Left ventricle myocardium inferior (tissue), 1 donor: ENCODE results near the gene EPS8. TPM values are rescaled to one million over a fixed set of nuclear protein-coding genes. Genes with fewer than 3 reads are reported as not detected.

Source experiments
- DNase-seq: peaks from one replicate; pipeline ENCODE4 v3.0.0-alpha.2; 2020
- H3K27ac ChIP-seq: fragments of 200-600 bp; replicated peaks from 2 replicates; pipeline ENCODE4 v1.8.0; 2021
- H3K27me3 ChIP-seq: fragments of 200-600 bp; 2 replicates; pipeline ENCODE4 v1.8.0; 2021; ENCODE audit warnings: low read depth
- H3K36me3 ChIP-seq: fragments of 200-600 bp; 2 replicates; pipeline ENCODE4 v1.8.0; 2021
- H3K4me1 ChIP-seq: fragments of 200-600 bp; 2 replicates; pipeline ENCODE4 v1.8.0; 2021
- H3K4me3 ChIP-seq: fragments of 200-600 bp; 2 replicates; pipeline ENCODE4 v1.8.0; 2021; ENCODE audit warnings: mild to moderate bottlenecking, moderate library complexity
- H3K9me3 ChIP-seq: fragments of 200-600 bp; replicated peaks from 2 replicates; pipeline ENCODE4 v1.8.0; 2021
- CTCF ChIP-seq: fragments of 200-600 bp; IDR thresholded peaks from 2 replicates; pipeline ENCODE4 v1.8.0; 2021; ENCODE audit warnings: antibody characterized with exemption, mild to moderate bottlenecking, borderline replicate concordance
- intact Hi-C: fragments of 100-400 bp; cut with micrococcal nuclease; formaldehyde crosslinking; loops from one replicate; pipeline ENCODE4 v1.11.0; 2022
- long read RNA-seq: library from polyadenylated mRNA; unstranded; transcript quantifications from one replicate; pipeline ENCODE4 v2.0.0, GENCODE V29; 2021
- total RNA-seq: library from RNA; stranded (reverse); fragmentation: NEBNext Ultra II Directional; extraction: Animal tissue kit (Norgen Biotek cat#: 25700); gene quantifications from one replicate; pipeline ENCODE4 v1.2.1, GENCODE V29; 2021
- donor health status: DM: no; HTN: yes; CAD: no; lungs with severe emphysema.

The EPS8 gene
- 18.9 TPM for total RNA-seq
- long read RNA-seq, transcript EPS8-221 (21 exons, 3,873 nt) = major isoform, 22 of 29 reads
- long read RNA-seq, partial matches to known transcripts = 3 of 29 reads
- long read RNA-seq, other reads (novel, unspliced or antisense) = 4 of 29 reads

GRCh38 chr12:15789220-15790171 is at the start of gene EPS8:
Gene EPS8 (minus strand): TSS chr12:15789388. CDS start chr12:15682951, 106,437 bp downstream.
- Histone ChIP-seq H3K27ac (peak within 1 kb of the TSS; percentile 92), H3K36me3 (peaks cover 9% of the 10 kb centered on the region), H3K4me3 (peak within 1 kb of the TSS; percentile 93), H3K27me3 (no peaks in the 10 kb centered on the region), H3K4me1 (peaks cover 31% of the 10 kb centered on the region), H3K9me3 (peaks cover 6% of the 10 kb centered on the region)
- no peak for TF ChIP-seq CTCF
- peak; percentile 94 for DNase-seq
- intact Hi-C loops = no loop called here

- intact Hi-C loops = no loop called here
- no peaks in the 10 kb centered on the region for H3K4me1 ChIP-seq
- TF ChIP-seq CTCF = no peak
Observed at GRCh38 chr12:15837141-15837790, 48.1 kb upstream of the EPS8 start.

GRCh38 chr12:15834575-15834974 is 45.4 kb upstream of the EPS8 start:
- Histone ChIP-seq H3K27ac (no peak overlapping the region), H3K4me3 (no peak overlapping the region), H3K4me1 (no peaks in the 10 kb centered on the region), H3K36me3 (no peaks in the 10 kb centered on the region), H3K9me3 (no peaks in the 10 kb centered on the region), H3K27me3 (no peaks in the 10 kb centered on the region)
- intact Hi-C loops = no loop called here
- no peak for DNase-seq
- no peak for TF ChIP-seq CTCF

More at GRCh38 chr12:15837141-15837790, 48.1 kb upstream of the EPS8 start:
- Histone ChIP-seq H3K36me3 (no peaks in the 10 kb centered on the region), H3K27me3 (no peaks in the 10 kb centered on the region), H3K4me3 (no peak overlapping the region), H3K9me3 (no peaks in the 10 kb centered on the region), H3K27ac (peak overlapping the region; percentile 45)
- DNase-seq = no peak

- Histone ChIP-seq H3K36me3 (no peaks in the 10 kb centered on the region), H3K27me3 (no peaks in the 10 kb centered on the region), H3K27ac (peak overlapping the region; percentile 63), H3K4me3 (no peak overlapping the region), H3K9me3 (no peaks in the 10 kb centered on the region), H3K4me1 (no peaks in the 10 kb centered on the region)
- intact Hi-C loops = no loop called here
- no peak for DNase-seq
- no peak for TF ChIP-seq CTCF
Observed at GRCh38 chr12:15831315-15831978, 42.3 kb upstream of the EPS8 start.

- no peaks in the 10 kb centered on the region for H3K36me3 ChIP-seq
- H3K27ac ChIP-seq = peak overlapping the region; percentile 63
- H3K27me3 ChIP-seq = no peaks in the 10 kb centered on the region
- H3K9me3 ChIP-seq = no peaks in the 10 kb centered on the region
- TF ChIP-seq CTCF = no peak
- no peak for DNase-seq
- H3K4me3 ChIP-seq = no peak overlapping the region
- intact Hi-C loops = no loop called here
- H3K4me1 ChIP-seq = no peaks in the 10 kb centered on the region
Observed at GRCh38 chr12:15830538-15830937, 41.4 kb upstream of the EPS8 start.
